Stimulated activated CD4-positive, alpha-beta T cell treated with anti-CD3 and anti-CD28 coated beads, Interleukin-12 subunit alpha, Interleukin-12 subunit beta, amount 100 ng/mL, for 24 hours (primary cell): ENCODE data around the gene INF2.
"Not testable (repeated sequence)": the region's sequence is repeated elsewhere in the genome, so short reads cannot be mapped to it uniquely, and the experiment has no call there.

Source experiments
- DNase-seq, 2 experiments: peaks; one replicate each; pipeline ENCODE4 v3.0.0-alpha.2; 2020; ENCODE audit warnings: low read depth in 2 of 2

INF2 gene

DNA sequence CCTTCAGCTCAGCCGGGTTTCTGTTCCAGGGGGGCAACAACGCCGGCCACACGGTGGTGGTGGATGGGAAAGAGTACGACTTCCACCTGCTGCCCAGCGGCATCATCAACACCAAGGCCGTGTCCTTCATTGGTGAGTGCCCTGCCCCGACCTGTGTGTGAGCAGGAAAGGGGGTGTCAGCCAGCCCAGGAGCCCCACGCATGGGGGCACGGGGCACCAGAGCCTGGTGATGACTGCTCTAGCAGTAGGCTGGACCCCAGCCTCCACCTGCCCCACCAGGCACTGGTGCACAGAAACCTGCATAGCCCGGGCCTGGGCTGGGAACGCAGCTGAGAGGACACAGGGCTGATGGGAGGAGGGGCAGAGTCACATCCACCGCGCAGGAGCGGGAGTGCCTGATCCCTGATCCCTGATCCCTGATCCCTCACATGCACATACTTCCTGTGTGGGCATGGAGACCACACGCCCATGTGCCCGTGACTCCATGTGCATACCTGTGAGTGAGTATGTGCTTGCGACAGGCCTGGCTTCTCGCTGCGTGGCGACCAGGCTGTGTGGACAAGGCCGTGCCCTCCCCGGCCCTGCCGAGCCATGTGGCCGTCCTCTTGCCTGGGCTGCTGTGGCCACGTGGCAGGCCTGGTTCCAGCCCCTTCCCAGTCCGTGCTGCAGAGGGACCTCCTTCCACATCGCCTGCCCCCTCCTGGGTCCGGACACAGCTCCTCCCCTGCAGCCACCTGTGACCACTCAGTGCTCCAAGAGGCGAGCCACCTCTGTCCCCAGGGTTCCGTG lies 45.8 kb downstream of the INF2 start:
- no peak for DNase-seq

DNA sequence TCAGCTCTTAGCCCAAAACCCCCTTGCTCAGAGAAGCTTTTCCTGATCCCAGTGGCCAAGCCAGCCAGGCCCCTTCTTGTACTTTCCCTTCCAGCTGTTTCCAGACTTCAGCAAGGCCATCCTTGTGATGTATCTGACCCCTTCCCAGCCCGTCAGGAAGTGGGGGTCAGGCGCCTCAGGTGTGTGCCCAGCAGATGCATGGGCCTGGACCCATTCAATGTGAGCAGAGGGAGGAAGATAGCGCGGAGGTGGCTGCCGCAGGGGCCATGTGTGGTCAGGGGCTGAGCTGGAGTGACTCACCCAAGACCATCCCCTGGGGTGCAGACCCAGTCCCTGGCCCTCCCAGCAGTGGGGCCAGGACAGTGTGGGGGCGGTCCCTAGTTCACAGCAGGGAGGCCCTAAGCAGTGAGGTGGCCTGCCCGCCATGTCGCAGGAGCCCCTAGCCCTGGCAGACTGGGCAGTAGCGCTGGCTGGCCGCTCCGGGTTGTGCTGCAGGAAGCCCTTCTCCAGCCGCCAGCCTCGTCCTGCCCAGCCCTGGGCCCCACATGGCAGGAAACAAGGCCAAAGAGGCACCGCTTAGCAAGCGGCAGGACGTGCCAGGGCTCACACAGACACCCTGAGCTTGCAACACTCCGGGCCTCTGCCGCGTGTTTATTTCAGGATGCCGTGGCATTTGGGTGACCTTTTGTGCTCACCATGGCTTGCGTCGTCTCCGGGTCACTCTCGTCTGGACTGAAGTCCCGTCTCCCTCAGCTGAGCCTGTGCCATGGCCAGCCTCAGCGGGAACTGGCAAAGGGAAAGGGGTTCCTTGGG lies 46.6 kb downstream of the INF2 start:
- no peak for DNase-seq

DNA sequence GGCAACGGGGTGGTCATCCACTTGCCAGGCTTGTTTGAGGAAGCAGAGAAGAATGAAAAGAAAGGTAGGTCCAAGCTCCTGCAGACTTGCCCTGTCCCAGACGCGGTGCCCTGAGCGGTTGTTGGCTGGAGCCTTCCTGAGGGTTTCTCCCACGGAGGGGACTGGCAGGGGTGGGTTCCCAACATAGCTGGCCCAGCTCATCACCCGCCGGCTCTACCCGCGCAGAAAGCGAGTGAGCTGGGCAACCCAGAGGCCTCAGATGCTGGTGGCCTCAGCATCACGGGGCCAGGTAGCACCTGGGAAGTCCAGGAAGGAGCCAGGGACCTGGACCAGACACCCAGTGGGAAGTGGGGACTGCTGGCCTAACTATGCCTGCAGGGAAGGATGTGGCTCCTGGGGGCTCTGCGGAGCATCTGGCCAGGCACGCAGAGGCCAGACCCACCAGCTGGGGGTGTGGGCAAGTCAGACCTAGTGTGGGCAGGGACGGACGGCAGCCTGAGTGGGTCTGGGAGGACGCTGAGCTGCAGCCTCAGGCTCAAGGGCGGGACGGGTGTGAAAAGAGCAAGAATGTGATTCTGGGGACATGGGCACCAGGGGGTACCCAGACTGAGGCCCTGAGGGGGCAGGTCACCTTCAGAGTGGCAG lies 49.1 kb downstream of the INF2 start:
- no peak for DNase-seq

DNA sequence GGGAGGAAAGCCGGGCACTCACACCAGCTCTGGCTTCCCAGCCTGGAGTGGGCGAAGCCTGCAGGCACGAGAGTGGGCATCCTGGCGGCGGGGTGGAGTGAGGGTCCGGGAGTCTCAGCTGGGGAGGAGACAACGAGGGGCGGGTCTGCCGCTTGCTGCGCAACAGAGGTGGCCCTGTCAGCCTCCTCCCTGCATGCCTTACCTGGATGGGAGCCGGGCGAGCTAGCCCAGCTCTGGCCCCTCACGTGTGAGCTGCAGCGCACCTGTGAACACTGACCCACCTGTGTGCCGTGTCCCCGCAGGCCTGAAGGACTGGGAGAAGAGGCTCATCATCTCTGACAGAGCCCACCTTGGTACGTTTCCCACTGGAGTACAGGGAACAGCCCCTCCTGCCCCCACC lies 49.6 kb downstream of the INF2 start:
- no peak for DNase-seq

DNA sequence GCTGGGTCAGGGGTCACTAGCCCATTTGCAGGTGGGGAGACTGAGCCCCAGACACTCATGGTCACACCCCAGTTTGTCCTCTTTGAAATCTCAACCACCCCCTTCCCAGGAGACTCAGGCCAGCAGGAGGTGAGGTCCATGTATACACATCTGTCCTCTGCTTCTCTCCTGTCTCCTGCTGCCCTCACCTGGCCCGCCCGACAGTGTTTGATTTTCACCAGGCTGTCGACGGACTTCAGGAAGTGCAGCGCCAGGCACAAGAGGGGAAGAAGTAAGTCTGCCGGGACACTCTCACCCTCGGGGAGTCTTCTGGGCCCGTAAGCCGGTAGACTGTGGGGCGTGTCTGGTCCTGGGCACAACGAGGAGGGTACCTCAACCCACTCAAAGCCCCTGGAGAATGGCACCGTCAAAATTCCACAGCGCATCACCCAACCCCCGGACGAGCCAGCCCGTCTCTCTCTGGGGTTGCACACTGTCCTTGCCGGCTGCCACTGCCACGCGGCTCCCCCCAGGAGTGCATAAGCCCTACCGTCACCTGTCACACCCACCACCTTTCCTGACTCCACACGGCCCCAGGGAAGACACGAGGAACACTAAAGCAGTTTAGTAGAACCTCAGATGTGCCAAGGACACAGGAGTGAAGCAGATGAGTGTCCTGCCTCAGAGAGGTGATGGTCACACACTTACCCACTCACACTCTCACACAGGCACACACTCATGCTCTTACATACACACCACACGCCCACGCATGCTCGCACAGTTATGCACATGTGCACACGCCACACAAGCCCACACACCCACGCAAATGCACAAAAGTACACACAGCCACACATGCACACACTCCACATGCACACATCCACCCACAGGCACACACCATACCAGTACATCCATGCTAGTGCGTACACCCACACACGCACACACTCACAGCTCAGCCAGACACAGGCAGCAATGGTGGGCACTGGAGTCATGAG lies 50.4 kb downstream of the INF2 start:
- DNase-seq = no peak

DNA sequence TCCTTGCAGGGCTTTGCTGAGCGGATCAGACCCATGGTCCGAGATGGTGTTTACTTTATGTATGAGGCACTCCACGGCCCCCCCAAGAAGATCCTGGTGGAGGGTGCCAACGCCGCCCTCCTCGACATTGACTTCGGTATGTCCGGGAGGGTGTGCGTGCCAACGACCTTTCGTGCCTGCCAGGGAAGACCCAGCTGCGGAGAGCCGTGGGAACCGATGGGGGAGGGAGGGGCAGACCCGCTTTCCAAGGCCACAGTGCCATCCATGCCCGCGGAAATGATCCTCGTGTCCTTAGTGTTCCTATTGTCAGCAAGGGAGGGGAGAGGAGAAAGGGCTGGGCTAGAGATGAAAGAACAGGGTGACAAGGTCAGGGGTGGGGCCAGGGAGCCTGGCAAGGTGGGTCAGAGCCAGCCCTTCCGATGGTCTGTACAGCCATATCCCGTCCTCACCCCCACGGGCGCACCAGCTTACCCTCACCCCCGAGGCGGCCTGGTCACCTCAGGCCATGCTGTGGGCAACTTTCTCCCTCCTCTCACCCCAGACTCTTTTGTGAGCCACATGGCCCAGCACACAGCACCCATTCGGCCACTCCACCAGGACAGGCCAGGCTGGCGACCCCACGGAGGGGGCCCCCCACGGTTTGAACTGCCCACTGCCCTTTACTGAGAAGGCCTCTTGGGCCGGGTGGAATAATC lies 51.8 kb downstream of the INF2 start:
- no peak for DNase-seq

DNA sequence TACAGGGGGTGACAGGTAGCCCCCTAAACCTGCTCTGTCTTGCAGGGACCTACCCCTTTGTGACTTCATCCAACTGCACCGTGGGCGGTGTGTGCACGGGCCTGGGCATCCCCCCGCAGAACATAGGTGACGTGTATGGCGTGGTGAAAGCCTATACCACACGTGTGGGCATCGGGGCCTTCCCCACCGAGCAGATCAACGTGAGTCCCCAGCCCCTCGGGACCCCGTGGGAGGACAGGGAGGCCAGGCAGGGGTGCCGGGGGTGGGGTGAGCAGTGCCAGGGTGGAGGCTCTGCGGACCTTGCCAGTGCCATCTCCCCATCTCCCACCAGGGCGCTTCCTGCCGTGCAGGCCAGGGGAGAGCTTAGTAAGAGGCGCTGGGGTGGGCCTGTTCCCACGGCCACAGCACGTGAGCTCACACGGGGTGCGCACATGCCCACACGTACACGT lies 52.4 kb downstream of the INF2 start:
- DNase-seq = no peak

DNA sequence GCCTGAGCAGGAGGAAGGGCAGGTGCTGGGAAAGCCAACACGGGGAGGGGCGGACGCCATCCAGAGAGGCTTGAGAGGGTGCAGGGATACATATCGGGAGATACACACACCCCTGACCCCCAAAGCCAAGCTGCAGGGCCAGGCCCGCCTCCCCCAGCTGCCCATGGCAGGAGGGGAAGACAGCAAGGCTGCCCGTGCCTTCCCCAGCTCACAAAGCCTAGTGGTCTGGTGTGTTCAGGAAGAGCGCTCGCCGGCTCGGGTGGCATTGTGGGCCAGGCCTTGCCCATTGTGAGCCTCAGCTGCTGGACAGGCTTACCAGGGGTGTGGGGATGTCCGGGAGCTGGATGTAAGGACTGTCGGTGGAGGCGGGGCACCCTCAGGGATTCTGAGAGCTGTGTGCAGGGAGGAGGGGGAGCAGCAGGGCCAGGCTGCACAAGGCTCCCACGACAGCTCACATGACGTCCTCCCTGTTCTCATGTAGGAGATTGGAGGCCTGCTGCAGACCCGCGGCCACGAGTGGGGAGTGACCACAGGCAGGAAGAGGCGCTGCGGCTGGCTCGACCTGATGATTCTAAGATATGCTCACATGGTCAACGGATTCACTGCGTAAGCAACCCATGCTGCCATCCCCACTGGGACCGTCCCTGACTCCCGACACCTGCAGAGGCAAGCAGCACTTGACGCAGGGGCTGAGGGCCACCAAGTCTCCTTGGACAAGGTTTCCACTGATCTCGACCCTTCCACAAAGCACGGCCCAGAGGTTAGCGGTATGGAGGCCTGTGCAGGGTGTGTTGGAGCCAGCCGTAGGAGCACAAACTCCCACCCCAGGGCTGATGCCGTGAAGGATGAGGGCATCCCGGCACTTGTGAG lies 53.4 kb downstream of the INF2 start:
- DNase-seq = no peak

DNA sequence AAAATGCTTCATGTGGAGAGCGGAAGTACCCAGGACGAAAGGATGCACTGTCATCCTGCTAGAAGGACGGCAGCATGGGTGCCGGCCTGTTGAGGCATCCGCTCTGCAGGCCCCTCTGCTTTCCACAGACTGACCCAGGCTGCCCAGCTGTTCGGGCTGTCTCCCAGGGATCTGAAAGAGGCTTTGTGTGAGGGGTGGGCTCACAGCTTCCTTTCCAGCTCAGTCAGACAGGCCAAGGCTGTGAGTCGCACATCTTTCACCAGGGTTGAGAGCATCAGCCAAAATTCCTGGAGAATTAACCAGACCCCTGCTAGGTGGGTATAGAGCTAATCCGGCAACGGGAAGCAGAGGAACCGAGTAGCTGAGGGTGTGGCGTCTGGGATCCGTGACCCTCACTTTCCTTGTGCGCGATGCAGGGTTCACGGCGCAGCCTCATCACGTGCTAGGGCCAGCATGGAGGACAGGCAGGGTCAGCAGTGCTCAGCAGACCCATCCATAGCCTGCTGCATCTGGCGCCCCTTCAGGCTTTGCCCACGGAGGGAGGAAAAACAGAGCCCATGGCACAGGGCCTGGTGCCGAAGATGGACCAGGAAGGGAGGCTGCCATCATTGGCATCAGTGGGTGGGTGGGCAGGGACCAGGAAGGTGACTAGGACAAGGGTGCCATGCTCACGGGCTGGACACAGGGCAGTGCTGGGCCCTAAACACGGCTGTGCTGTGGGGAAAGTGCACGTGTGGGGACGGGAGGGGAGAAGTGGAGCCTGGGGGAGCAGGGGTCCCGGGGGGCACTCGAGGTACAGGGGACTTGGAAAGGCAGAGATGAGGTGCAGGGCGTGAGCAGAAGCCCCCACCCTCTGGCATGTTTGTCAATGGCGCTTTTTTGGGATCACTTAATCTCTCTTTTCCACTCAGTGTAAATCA lies 54.3 kb downstream of the INF2 start:
- no peak for DNase-seq

DNA sequence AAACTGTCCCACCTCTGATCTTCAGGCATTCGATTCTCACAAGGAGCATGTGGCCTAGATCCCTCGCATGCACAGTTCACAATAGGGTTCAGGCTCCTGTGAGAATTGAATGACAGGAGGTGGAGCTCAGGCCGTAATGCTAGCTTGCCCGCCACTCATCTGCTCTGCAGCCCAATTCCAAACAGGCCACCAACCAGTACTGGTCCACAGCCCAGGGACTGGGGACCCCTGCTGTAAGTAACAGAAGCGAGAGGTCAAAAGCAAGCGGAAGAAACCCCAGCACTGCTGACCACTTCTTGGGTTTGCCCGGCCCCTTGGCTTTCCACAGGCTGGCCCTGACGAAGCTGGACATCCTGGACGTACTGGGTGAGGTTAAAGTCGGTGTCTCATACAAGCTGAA lies 55.1 kb downstream of the INF2 start:
- DNase-seq = no peak

DNA sequence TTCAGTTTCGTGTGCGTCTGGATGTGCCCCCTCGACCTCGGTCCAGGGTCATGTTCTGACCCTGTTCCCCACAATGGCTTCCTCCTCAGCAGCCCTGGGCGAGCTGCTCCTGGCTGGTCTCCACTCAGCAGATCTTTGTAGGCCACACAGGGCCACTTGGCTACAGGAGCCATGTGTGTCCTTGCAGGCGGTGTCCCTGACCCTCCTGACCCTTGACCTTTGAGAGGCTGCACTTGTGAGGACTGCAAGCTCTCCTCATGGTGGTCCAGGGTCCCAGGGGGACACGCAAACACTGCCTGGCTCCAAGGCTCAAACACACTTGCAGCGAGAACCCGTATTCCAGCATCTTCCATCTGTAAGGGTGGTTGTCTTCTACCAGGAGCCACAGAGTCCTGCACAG lies 56.0 kb downstream of the INF2 start:
- no peak for DNase-seq

DNA sequence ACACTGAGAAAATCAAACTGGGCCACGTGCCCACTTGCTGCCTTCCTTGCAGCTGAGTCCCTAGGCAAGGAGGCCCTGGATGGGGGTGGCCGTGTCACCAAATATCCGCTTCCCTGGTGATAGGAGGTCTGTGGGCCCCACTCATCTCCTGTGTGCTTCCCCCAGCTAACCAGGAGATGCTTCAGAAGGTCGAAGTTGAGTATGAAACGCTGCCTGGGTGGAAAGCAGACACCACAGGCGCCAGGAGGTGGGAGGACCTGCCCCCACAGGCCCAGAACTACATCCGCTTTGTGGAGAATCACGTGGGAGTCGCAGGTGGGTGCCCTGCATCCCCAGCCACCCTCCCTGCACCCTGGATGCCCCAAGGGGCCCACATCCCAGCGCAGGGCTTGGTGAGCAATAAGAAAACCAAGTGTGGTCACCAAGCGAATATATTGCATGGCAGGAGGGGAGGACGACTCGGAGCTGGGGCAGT lies 56.7 kb downstream of the INF2 start:
- no peak for DNase-seq

DNA sequence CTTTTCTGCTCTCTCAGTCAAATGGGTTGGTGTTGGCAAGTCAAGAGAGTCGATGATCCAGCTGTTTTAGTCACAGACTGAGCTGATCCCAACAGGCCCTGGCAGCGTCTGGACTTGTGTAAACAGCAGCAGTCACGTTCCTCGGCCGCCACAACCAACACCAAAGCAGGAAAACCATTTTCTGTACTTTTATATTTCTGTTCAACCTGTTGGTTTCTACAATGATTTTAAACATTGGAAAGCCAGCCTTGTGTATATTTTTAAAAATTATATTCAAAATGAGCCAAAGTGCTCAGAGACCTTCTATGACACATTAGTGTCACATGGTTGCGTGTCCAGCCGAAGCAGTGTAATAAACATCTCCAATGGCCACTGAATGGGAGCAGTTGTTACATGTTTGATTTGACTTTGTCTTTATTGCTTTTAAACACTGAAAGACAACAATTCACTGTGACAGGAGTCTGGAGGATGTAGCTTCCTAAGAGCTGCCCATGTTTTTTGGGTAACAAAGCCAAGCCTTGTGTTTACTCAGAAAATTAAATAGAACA lies 57.6 kb downstream of the INF2 start:
- no peak for DNase-seq

DNA sequence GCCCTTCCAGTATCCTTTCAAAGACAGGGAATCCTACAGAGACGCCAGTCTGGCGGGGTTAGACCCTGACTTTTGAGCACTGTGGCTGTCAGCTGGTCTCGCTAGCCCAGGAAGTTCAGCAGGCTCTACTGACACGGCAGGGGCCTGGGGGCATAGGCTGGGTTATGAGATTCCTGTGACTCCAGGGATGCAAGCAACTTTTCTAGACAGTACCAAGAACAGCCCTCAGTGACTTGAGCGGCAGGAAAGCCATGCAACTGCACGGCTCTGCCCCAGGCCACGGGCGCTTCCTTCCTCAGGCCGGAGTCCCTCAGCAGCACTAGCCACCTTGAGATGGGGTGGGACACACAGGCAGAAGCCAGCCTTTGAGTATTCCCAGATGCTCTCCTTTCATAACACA lies 58.5 kb downstream of the INF2 start:
- DNase-seq = no peak

DNA sequence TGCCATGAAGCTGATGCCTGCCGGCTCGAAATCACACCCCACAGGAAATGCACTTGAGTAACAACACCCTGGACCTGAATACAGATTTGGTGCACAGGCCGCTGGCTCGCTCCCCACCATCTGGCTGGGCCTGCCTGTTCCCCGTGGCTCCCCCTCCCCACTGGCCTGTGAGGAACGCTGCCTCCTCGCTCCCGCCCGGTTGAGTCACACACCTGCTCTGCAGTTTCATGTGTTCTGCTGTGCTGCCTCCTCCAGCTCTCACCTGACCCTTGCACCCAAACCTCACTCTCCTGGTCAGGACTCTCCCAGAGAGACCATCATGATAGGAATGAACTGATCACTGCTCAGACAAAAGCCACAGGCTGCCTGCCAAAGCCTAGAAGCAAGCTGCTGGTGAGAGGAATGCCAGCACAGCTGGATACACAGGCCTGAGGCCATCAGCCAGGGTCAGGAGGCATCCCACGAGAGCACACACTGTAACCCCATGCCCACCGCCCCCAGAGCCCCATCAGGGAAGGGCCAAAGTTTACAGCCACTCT lies 59.8 kb downstream of the INF2 start:
- no peak for DNase-seq

DNA sequence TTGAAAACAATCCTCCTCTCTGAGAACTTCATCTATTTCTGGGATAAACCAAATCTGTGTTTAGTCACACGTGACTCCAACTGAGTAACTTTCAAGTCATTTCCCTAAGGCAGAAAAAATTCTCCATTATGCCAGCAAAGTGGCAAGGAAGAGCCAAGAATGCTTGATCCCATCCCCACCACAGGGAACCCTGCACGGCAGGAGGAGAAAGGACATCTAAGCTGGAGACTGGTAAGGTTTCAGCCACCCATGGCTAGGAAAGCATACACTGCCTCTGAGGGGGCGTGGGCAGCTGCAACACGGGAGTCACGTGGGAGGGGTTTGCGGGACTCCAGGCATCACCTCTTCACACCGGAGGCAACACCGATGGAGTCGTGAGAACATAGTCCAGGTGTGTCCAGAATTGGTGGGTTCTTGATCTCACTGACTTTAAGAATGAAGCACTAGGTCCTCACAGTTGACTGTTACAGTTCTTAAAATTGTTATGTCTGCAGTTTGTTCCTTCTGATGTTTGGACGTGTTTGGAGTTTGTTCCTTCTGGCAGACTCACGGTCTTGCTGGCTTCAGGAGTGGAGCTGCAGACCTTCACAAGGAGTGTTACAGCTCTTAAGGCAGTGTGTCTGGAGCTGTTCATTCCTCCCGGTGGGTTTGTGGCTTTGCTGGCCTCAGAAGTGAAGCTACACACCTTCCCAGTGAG lies 60.8 kb downstream of the INF2 start:
- no peak for DNase-seq

DNA sequence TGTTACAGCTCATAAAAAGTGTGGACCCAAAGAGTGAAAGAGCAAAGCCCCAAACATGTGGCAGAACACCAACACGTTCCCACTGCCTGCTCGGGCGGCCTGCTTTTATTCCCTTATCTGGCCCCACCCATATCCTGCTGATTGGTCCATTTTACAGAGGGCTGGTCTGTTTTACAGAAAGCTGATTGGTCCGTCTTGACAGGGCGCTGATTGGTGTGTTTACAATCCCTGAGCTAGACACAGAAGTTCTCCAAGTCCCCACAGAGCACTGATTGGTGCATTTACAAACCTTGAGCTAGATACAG lies 61.3 kb downstream of the INF2 start:
- DNase-seq = not testable (repeated sequence)
